ENCODE measurements around the gene TXLNB.
A peak's percentile ranks its signal among the peaks of the same experiment; 100 is the strongest.

The TXLNB gene

DNA sequence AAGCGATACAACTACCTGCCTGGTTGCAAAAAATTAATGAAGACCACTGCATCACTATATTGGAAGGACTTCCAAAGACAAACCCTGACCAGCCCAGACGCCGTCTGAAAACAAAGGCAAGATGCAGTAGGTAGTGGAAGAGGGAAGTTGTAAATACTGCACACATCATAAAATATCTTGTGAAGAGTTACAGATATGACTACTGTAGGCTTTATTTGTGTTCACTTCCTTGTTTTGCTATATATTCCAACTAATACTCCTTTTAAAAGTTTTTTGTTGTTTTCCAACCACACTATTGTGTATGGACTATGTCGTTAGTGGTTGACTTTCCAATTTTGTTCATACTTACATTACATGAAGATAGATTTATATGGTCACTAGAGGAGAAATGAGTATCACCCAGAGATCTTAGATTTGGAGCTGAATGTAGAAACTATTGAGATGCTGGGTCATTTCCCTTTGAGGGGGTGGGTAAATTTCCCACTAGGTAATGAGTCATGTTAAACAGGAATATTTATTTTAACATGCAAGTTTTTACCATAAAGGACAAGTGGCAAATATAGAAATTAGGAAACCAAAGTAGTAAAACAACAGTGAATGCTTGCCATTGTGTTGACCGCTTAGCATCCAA lies 16.6 kb upstream of the TXLNB start:
- no peak for DNase-seq (ENCODE audit: low spot score)
- Histone ChIP-seq H3K27me3 (ENCODE audit: insufficient read depth, poor library complexity, severe bottlenecking) (peaks cover 10% of the 10 kb centered on the region), H3K27ac (ENCODE audit: poor library complexity, severe bottlenecking) (no peak overlapping the region), H3K4me3 (ENCODE audit: severe bottlenecking) (no peak overlapping the region), H3K4me1 (ENCODE audit: insufficient read depth, poor library complexity, severe bottlenecking) (no peaks in the 10 kb centered on the region), H3K36me3 (ENCODE audit: low read depth) (no peaks in the 10 kb centered on the region), H3K9me3 (ENCODE audit: severe bottlenecking) (peaks cover 2% of the 10 kb centered on the region)
- TF ChIP-seq CTCF (IDR thresholded peaks at IDR 0.05; ENCODE audit: poor library complexity, severe bottlenecking): no peak
- no peak for ATAC-seq (ENCODE audit: low read depth)

GRCh38 chr6:139306291-139306981 lies 14.6 kb upstream of the TXLNB start:
- no peaks in the 10 kb centered on the region for H3K36me3 ChIP-seq (ENCODE audit: low read depth)
- no peak overlapping the region for H3K4me3 ChIP-seq (ENCODE audit: severe bottlenecking)
- H3K27me3 ChIP-seq (ENCODE audit: insufficient read depth, poor library complexity, severe bottlenecking): peaks cover 10% of the 10 kb centered on the region
- H3K9me3 ChIP-seq (ENCODE audit: severe bottlenecking): peaks cover 2% of the 10 kb centered on the region
- no peak for ATAC-seq (ENCODE audit: low read depth)
- TF ChIP-seq CTCF (IDR thresholded peaks at IDR 0.05; ENCODE audit: poor library complexity, severe bottlenecking): no peak
- no peaks in the 10 kb centered on the region for H3K4me1 ChIP-seq (ENCODE audit: insufficient read depth, poor library complexity, severe bottlenecking)
- DNase-seq (ENCODE audit: low spot score): no peak
- no peak overlapping the region for H3K27ac ChIP-seq (ENCODE audit: poor library complexity, severe bottlenecking)

DNA sequence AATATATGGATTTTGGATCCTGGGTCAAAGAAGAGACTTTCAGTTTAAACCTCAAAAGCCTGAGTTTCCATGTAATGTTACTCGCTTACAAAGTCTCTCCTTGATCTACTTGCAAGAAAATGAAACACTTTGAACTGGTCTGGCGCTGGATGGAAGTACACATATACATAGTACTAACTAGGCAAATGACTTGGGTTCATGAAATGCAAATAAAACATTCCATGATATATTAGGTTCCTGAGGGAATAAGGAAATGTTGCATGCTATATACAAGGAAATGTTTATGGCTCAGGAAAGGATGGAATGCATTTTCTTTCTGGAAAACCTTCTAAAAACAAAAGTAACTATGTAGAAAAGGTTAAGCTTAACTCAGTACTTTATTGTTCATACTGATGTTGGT lies 11.4 kb upstream of the TXLNB start:
- TF ChIP-seq CTCF (IDR thresholded peaks at IDR 0.05; ENCODE audit: poor library complexity, severe bottlenecking): no peak
- no peak overlapping the region for H3K4me3 ChIP-seq (ENCODE audit: severe bottlenecking)
- peaks cover 10% of the 10 kb centered on the region for H3K27me3 ChIP-seq (ENCODE audit: insufficient read depth, poor library complexity, severe bottlenecking)
- peaks cover 2% of the 10 kb centered on the region for H3K9me3 ChIP-seq (ENCODE audit: severe bottlenecking)
- no peaks in the 10 kb centered on the region for H3K36me3 ChIP-seq (ENCODE audit: low read depth)
- no peak for DNase-seq (ENCODE audit: low spot score)
- no peaks in the 10 kb centered on the region for H3K4me1 ChIP-seq (ENCODE audit: insufficient read depth, poor library complexity, severe bottlenecking)
- ATAC-seq (ENCODE audit: low read depth): no peak
- H3K27ac ChIP-seq (ENCODE audit: poor library complexity, severe bottlenecking): no peak overlapping the region

DNA sequence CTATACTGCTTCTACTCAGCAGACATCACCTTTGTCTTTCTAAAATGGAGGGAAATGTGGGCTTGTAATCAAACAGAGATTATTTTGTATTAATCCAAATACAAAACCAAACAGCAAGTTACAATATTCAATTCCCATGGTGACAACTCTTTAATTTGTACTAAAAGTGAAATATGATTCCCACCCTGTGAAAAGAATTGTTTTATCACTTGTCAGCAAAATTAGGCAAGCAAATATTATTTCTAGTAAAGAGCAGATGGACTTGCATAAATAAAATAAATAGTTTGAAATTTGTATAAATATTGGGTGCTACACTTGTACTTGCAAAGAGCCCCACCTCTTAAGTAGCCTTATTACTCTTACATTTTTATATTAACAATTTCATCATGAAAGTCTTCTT lies 6.1 kb upstream of the TXLNB start:
- Histone ChIP-seq H3K9me3 (ENCODE audit: severe bottlenecking) (no peaks in the 10 kb centered on the region), H3K36me3 (ENCODE audit: low read depth) (no peaks in the 10 kb centered on the region), H3K27me3 (ENCODE audit: insufficient read depth, poor library complexity, severe bottlenecking) (no peaks in the 10 kb centered on the region), H3K27ac (ENCODE audit: poor library complexity, severe bottlenecking) (no peak overlapping the region), H3K4me3 (ENCODE audit: severe bottlenecking) (no peak overlapping the region), H3K4me1 (ENCODE audit: insufficient read depth, poor library complexity, severe bottlenecking) (no peaks in the 10 kb centered on the region)
- TF ChIP-seq CTCF (IDR thresholded peaks at IDR 0.05; ENCODE audit: poor library complexity, severe bottlenecking): no peak
- DNase-seq (ENCODE audit: low spot score) (no peak), ATAC-seq (ENCODE audit: low read depth) (no peak)

DNA sequence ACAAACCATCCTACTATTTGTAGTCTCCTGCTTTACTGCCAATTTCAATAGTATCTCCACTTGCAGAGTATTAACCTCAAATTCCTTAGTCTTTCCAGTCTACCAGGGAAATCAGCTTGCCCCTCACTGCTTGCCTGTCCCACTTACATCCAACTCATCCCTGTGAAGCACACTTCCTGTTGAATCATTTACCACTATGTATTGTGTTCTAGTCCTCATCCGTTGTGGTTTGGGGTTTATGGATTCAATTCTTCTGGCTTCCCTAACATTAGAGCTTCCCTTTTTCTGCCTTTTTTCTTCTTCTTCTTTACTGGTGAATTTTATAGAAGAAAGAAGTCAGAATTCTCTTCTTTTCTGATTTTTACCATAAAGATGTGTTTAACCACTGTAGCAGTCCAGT lies 5.1 kb upstream of the TXLNB start:
- Histone ChIP-seq H3K4me1 (ENCODE audit: insufficient read depth, poor library complexity, severe bottlenecking) (no peaks in the 10 kb centered on the region), H3K27ac (ENCODE audit: poor library complexity, severe bottlenecking) (no peak overlapping the region), H3K9me3 (ENCODE audit: severe bottlenecking) (no peaks in the 10 kb centered on the region), H3K36me3 (ENCODE audit: low read depth) (no peaks in the 10 kb centered on the region), H3K27me3 (ENCODE audit: insufficient read depth, poor library complexity, severe bottlenecking) (no peaks in the 10 kb centered on the region), H3K4me3 (ENCODE audit: severe bottlenecking) (no peak overlapping the region)
- ATAC-seq (ENCODE audit: low read depth) (peak; percentile 56; the same call in 2 of the 3 replicates), DNase-seq (ENCODE audit: low spot score) (no peak)
- no peak for TF ChIP-seq CTCF (IDR thresholded peaks at IDR 0.05; ENCODE audit: poor library complexity, severe bottlenecking)
